GM12878 (cell line): ENCODE measurements around the gene TBCD. TPM values are rescaled to one million over a fixed set of nuclear protein-coding genes. Genes with fewer than 3 reads are reported as not detected.

ENCODE experiments used
- ATF3 ChIP-seq: IDR thresholded peaks from 2 replicates; pipeline ENCODE4 v1.6.1; 2011; ENCODE audit warnings: low read depth, mild to moderate bottlenecking, low read length, moderate library complexity, borderline replicate concordance; ENCODE audit errors: extremely low read depth
- BCLAF1 ChIP-seq: fragments of 450-650 bp; IDR thresholded peaks from 2 replicates; pipeline ENCODE4 v1.6.1; 2017; ENCODE audit warnings: antibody characterized with exemption, mild to moderate bottlenecking, moderate library complexity
- DPF2 ChIP-seq: fragments of 450-650 bp; IDR thresholded peaks from 2 replicates; pipeline ENCODE4 v1.6.1; 2017; ENCODE audit warnings: mild to moderate bottlenecking
- IKZF2 ChIP-seq, 2 experiments: fragments of 450-650 bp; IDR thresholded peaks; 2 replicates each; pipeline ENCODE4 v1.6.1; 2017; ENCODE audit warnings: mild to moderate bottlenecking in 2 of 2, moderate library complexity in 2 of 2
- SMC3 ChIP-seq: IDR thresholded peaks from 2 replicates; pipeline ENCODE4 v1.6.1; 2011; ENCODE audit warnings: low read length, improper control_type of control experiment, borderline replicate concordance
- STAT3 ChIP-seq: IDR thresholded peaks from 2 replicates; pipeline ENCODE4 v1.6.1; 2011; ENCODE audit warnings: low read depth, low read length, improper control_type of control experiment
- polyA plus RNA-seq, 11 experiments: library from polyadenylated mRNA; depleted of rRNA in 4 of 11; unstranded in 6 of 11; stranded (reverse) in 5 of 11; fragments of >200 nt; fragmentation: Nextera tagmentation in 4 of 11; fragmentation: Illumina TruSeq in 1 of 11; extraction: Ambion mirVana in 4 of 11; extraction: Trizol in 1 of 11; gene quantifications; 1 replicate in 1 of 11; 2 replicates in 10 of 11; pipeline versions ENCODE4 v1.2.1 to v1.2.3, GENCODE V29; 2011 to 2016; ENCODE audit warnings: inconsistent platforms in 2 of 11, missing spikeins in 2 of 11, low read depth in 1 of 11
- total RNA-seq, 4 experiments: library from RNA; depleted of rRNA in 3 of 4; stranded (reverse); fragments of >200 nt in 3 of 4; fragmentation: Illumina TruSeq in 1 of 4; extraction: Trizol in 1 of 4; gene quantifications; 2 replicates each; pipeline versions ENCODE4 v1.2.1 to v1.2.3, GENCODE V29; 2013 to 2021

TBCD gene
- total and polyA plus RNA-seq, 10 of the 15 experiments (the other 5 are each of a cell fraction or from before 2014, with no cell fraction given), result 10.3 to 114 (median 52.4) TPM

- no peak for TF ChIP-seq ATF3
- no peak for TF ChIP-seq STAT3
- TF ChIP-seq BCLAF1, result no peak
- TF ChIP-seq DPF2, result no peak
- no peak for TF ChIP-seq SMC3
- TF ChIP-seq IKZF2 (IDR thresholded peaks at IDR 0.05), result no peak
These were observed 241.1 kb downstream of the TBCD start (continued) for GRCh38 chr17:82993005-82993404.

Other genes with a start within 250 kb of the TBCD start
- gene FOXK2, start 232.3 kb upstream of the TBCD start, total RNA-seq (2014; rRNA removed), result 32.2 and 35.9 TPM in 2 replicates
- 32.3 and 32.9 TPM in 2 replicates for gene FOXK2, start 232.3 kb upstream of the TBCD start, total RNA-seq (2014; rRNA removed; fragmentation: Illumina TruSeq; extraction: Trizol)
- 56.8 and 58.3 TPM in 2 replicates for gene FOXK2, start 232.3 kb upstream of the TBCD start, total RNA-seq (2021)
- 26.8 and 36.6 TPM in 2 replicates for gene FOXK2, start 232.3 kb upstream of the TBCD start, polyA plus RNA-seq (2011; rRNA removed)
- gene FOXK2, start 232.3 kb upstream of the TBCD start, polyA plus RNA-seq (2014; fragmentation: Illumina TruSeq; extraction: Trizol), result 23.0 and 39.7 TPM in 2 replicates
- gene FOXK2, start 232.3 kb upstream of the TBCD start, polyA plus RNA-seq (2014; fragmentation: Nextera tagmentation; extraction: Ambion mirVana), result 1 to 10 TPM; 2.4 to 3.8 TPM
- 38.3 and 42.3 TPM in 2 replicates for gene FOXK2, start 232.3 kb upstream of the TBCD start, polyA plus RNA-seq (2014; rRNA removed)
- 1 to 10 TPM; 2.7 to 5.6 TPM for gene FOXK2, start 232.3 kb upstream of the TBCD start, polyA plus RNA-seq (2016; fragmentation: Nextera tagmentation; extraction: Ambion mirVana)
- gene WDR45B, start 103.6 kb upstream of the TBCD start, total RNA-seq (2014; rRNA removed), result 27.6 and 35.7 TPM in 2 replicates
- gene WDR45B, start 103.6 kb upstream of the TBCD start, total RNA-seq (2014; rRNA removed; fragmentation: Illumina TruSeq; extraction: Trizol), result 20.1 and 22.7 TPM in 2 replicates
- 26.5 and 26.7 TPM in 2 replicates for gene WDR45B, start 103.6 kb upstream of the TBCD start, total RNA-seq (2021)
- gene WDR45B, start 103.6 kb upstream of the TBCD start, polyA plus RNA-seq (2011; rRNA removed), result 66.9 and 73.7 TPM in 2 replicates
- gene WDR45B, start 103.6 kb upstream of the TBCD start, polyA plus RNA-seq (2014; fragmentation: Illumina TruSeq; extraction: Trizol), result 20.7 and 24.4 TPM in 2 replicates
- 1 to 10 TPM; 1.0 to 2.5 TPM for gene WDR45B, start 103.6 kb upstream of the TBCD start, polyA plus RNA-seq (2014; fragmentation: Nextera tagmentation; extraction: Ambion mirVana)
- 34.4 and 37.1 TPM in 2 replicates for gene WDR45B, start 103.6 kb upstream of the TBCD start, polyA plus RNA-seq (2014; rRNA removed)
- gene WDR45B, start 103.6 kb upstream of the TBCD start, polyA plus RNA-seq (2016; fragmentation: Nextera tagmentation; extraction: Ambion mirVana), result 10 to 100 TPM; 26.7 to 31.2 TPM
- gene RAB40B, start 53.4 kb upstream of the TBCD start, total RNA-seq (2014; rRNA removed), result 0.65 and 2.3 TPM in 2 replicates
- 0.36 and 0.41 TPM in 2 replicates for gene RAB40B, start 53.4 kb upstream of the TBCD start, total RNA-seq (2014; rRNA removed; fragmentation: Illumina TruSeq; extraction: Trizol)
- 1.6 and 1.9 TPM in 2 replicates for gene RAB40B, start 53.4 kb upstream of the TBCD start, total RNA-seq (2021)
- 0.98 and 1.2 TPM in 2 replicates for gene RAB40B, start 53.4 kb upstream of the TBCD start, polyA plus RNA-seq (2011; rRNA removed)
- gene RAB40B, start 53.4 kb upstream of the TBCD start, polyA plus RNA-seq (2014; fragmentation: Illumina TruSeq; extraction: Trizol), result 0.11 and 0.94 TPM in 2 replicates
- under 1 TPM; 0.06 to 0.42 TPM for gene RAB40B, start 53.4 kb upstream of the TBCD start, polyA plus RNA-seq (2014; fragmentation: Nextera tagmentation; extraction: Ambion mirVana)
- gene RAB40B, start 53.4 kb upstream of the TBCD start, polyA plus RNA-seq (2014; rRNA removed), result 2.4 and 3.2 TPM in 2 replicates
- 1 to 10 TPM; 2.4 to 2.8 TPM for gene RAB40B, start 53.4 kb upstream of the TBCD start, polyA plus RNA-seq (2016; fragmentation: Nextera tagmentation; extraction: Ambion mirVana)
- gene FN3KRP, start 35.4 kb upstream of the TBCD start, total RNA-seq (2014; rRNA removed), result 23.3 and 23.8 TPM in 2 replicates
- 21.5 and 22.6 TPM in 2 replicates for gene FN3KRP, start 35.4 kb upstream of the TBCD start, total RNA-seq (2014; rRNA removed; fragmentation: Illumina TruSeq; extraction: Trizol)
- gene FN3KRP, start 35.4 kb upstream of the TBCD start, total RNA-seq (2021), result 29.5 and 30.9 TPM in 2 replicates
- 15.9 and 24.8 TPM in 2 replicates for gene FN3KRP, start 35.4 kb upstream of the TBCD start, polyA plus RNA-seq (2011; rRNA removed)
- 27.2 and 29.2 TPM in 2 replicates for gene FN3KRP, start 35.4 kb upstream of the TBCD start, polyA plus RNA-seq (2014; fragmentation: Illumina TruSeq; extraction: Trizol)
- 1 to 10 TPM; 1.8 to 6.3 TPM for gene FN3KRP, start 35.4 kb upstream of the TBCD start, polyA plus RNA-seq (2014; fragmentation: Nextera tagmentation; extraction: Ambion mirVana)
- gene FN3KRP, start 35.4 kb upstream of the TBCD start, polyA plus RNA-seq (2014; rRNA removed), result 27.3 and 28.1 TPM in 2 replicates
- 10 to 100 TPM; 47.5 to 50.5 TPM for gene FN3KRP, start 35.4 kb upstream of the TBCD start, polyA plus RNA-seq (2016; fragmentation: Nextera tagmentation; extraction: Ambion mirVana)
- 0.51 TPM in 1 of 2 replicates, not detected in the other for gene FN3K, start 16.4 kb upstream of the TBCD start, total RNA-seq (2014; rRNA removed)
- gene FN3K, start 16.4 kb upstream of the TBCD start, total RNA-seq (2014; rRNA removed; fragmentation: Illumina TruSeq; extraction: Trizol), result not detected in 2 replicates
- gene FN3K, start 16.4 kb upstream of the TBCD start, total RNA-seq (2021), result 0.58 TPM in 1 of 2 replicates, not detected in the other
- 0.08 and 0.17 TPM in 2 replicates for gene FN3K, start 16.4 kb upstream of the TBCD start, polyA plus RNA-seq (2011; rRNA removed)
- gene FN3K, start 16.4 kb upstream of the TBCD start, polyA plus RNA-seq (2014; fragmentation: Illumina TruSeq; extraction: Trizol), result not detected in 2 replicates
- not detected for gene FN3K, start 16.4 kb upstream of the TBCD start, polyA plus RNA-seq (2014; fragmentation: Nextera tagmentation; extraction: Ambion mirVana)
- gene FN3K, start 16.4 kb upstream of the TBCD start, polyA plus RNA-seq (2014; rRNA removed), result 0.14 and 0.17 TPM in 2 replicates
- gene FN3K, start 16.4 kb upstream of the TBCD start, polyA plus RNA-seq (2016; fragmentation: Nextera tagmentation; extraction: Ambion mirVana), result not detected
- not detected in 2 replicates for gene ZNF750, start 88.0 kb downstream of the TBCD start, total RNA-seq (2014; rRNA removed)
- gene ZNF750, start 88.0 kb downstream of the TBCD start, total RNA-seq (2014; rRNA removed; fragmentation: Illumina TruSeq; extraction: Trizol), result not detected in 2 replicates
- gene ZNF750, start 88.0 kb downstream of the TBCD start, total RNA-seq (2021), result not detected in 2 replicates
- gene ZNF750, start 88.0 kb downstream of the TBCD start, polyA plus RNA-seq (2011; rRNA removed), result not detected in 2 replicates
- not detected in 2 replicates for gene ZNF750, start 88.0 kb downstream of the TBCD start, polyA plus RNA-seq (2014; fragmentation: Illumina TruSeq; extraction: Trizol)
- gene ZNF750, start 88.0 kb downstream of the TBCD start, polyA plus RNA-seq (2014; fragmentation: Nextera tagmentation; extraction: Ambion mirVana), result not detected
- gene ZNF750, start 88.0 kb downstream of the TBCD start, polyA plus RNA-seq (2014; rRNA removed), result not detected in 2 replicates
- under 1 TPM in 1 of 2 experiments, not detected in 1; 0.06 TPM for gene ZNF750, start 88.0 kb downstream of the TBCD start, polyA plus RNA-seq (2016; fragmentation: Nextera tagmentation; extraction: Ambion mirVana)